NB4 (cell line): ENCODE results near the gene FMNL2.

Experiments used
- CTCF ChIP-seq: IDR thresholded peaks from one replicate; pipeline ENCODE4 v1.5.1; 2012; ENCODE audit warnings: low read depth, low read length
- MYC ChIP-seq: IDR thresholded peaks from 2 replicates; pipeline ENCODE4 v1.6.1; 2011; ENCODE audit warnings: low read depth, low read length
- POLR2A ChIP-seq: IDR thresholded peaks from 2 replicates; pipeline ENCODE4 v1.6.1; 2011; ENCODE audit warnings: mild to moderate bottlenecking; ENCODE audit not compliant: insufficient read length; ENCODE audit errors: extremely low read depth

- TF ChIP-seq CTCF (no peak), POLR2A (no peak), MYC (no peak)
These were observed 44.1 kb downstream of the FMNL2 start for GRCh38 chr2:152379089-152379488.
